GM19025 (cell line): Measurements from ENCODE around the gene ZSCAN16.

Source experiments
- ATAC-seq: cut with Tn5 transposase; IDR thresholded peaks from one replicate; pipeline ENCODE4 v1.9.1; 2021; ENCODE audit warnings: mild to moderate bottlenecking, low read depth, moderate library complexity; ENCODE audit not compliant: unreplicated experiment

Gene ZSCAN16

GRCh38 chr6:28167926-28168325 lies 43.5 kb downstream of the ZSCAN16 start:
- no peak for ATAC-seq

DNA sequence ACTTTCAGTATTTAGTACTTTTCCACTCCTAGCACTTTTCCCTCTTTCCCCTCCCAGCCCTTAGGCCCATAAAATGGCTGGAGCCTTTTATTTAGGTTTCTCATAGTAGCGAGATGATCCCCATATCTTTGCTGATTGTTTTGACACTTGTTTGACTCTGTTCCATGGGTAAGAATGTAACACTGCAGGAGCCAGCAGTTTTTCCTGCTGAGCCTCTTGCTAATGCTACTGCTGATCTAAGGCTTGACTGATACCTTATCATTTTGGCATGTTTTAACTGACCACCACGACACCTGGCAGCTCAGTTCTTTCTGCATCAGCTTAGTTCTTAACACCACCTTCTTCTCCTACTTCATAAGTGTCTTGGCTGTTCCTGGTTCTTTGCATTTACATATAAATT lies 46.9 kb downstream of the ZSCAN16 start:
- ATAC-seq: no peak

GRCh38 chr6:28172006-28172405 lies 47.6 kb downstream of the ZSCAN16 start:
- ATAC-seq: no peak

DNA sequence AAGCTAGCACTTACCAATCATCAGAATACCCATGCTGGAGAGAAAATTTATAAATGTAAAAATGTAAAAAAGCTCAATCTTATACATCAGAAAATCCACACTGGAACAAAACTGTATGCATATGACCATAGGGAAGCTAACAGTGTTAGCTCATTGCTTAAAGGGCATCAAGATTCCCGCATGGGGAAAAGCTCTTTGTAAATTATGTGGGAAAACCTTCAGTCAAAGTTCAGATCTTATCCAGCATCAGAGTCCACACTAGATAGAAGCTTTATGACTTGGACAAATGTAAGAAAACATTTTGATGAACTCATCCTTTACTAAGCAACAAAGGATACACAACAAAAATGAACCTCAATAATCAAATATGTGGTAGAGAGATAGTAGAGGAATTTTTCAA lies 52.0 kb downstream of the ZSCAN16 start:
- no peak for ATAC-seq
